HG03025 (cell line): ENCODE results near the gene CDK5RAP2.

Experiments
- ATAC-seq: cut with Tn5 transposase; IDR thresholded peaks from one replicate; pipeline ENCODE4 v1.9.1; 2021; ENCODE audit warnings: mild to moderate bottlenecking, moderate library complexity; ENCODE audit not compliant: unreplicated experiment, low FRiP score

Gene CDK5RAP2

DNA sequence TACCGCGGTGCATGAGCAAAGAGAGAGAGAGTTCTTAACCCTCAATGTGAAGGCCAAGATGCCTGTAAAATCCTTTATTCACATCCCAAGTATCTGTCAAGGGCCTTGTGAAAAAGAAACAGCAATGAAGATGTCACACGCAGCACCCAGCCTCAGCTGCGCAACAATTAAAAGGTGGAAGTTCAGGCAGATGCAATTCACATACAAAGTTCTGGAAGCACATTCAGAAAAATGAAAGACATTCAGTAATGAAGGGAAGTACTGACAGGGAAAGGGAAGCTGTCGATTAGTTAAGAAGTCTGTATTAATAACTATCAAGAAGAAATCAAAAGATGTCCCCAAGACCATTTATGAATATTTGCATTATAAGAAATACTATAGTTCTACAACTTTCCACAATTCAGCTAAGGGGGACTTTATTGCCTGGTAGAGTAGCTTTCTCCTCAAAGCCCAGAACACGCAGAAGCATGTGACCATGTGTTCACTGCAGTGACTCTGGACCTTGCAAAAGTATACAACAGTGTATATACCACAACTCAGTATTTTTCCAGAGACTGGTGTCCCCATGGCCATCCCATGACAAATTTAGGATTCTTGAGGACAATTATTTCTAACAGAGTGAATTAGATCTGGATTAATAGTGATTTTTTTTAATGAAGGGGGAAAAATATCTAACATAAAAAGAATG is 137.5 kb downstream of the CDK5RAP2 start:
- ATAC-seq, result no peak

DNA sequence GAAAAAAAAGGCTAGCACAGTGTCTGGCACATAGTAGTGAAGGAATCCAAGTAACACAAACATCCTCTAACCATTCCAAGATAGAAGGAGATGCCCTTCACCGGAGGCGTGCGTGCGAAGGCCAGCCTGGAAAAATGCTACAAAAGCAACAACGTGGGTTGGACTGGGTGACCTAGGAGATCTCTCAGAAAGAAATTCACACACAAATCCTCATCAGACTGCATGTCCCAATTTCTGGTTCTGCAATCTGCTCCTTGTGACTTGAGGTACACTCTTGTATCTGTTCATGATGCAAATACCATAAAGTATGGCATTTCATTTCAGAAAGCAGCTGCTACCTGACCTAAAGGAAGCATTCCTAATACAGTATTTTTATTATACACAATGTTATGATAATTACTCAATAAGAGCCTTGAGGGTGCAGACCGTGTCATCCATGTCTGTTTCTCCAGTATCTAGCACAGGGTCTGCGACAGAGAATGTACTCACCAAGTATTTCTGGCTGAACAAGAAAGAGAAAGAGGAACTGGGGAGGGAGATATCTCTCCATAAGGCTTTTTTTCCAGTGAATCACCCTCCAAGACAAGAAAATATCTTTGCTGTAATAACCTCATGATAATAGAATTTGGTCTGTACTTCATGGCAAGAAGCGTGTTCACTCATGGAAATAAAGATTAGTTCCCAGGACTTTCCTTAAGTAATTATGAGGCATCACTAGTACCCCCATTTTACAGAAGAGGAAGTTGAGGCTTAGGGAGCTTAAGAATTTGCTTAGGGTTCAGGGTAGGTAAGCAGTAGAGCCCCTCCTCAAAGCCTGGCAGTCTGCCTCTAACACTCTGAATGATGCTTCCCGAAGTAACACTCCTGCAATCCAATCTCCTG is 138.3 kb downstream of the CDK5RAP2 start:
- no peak for ATAC-seq

DNA sequence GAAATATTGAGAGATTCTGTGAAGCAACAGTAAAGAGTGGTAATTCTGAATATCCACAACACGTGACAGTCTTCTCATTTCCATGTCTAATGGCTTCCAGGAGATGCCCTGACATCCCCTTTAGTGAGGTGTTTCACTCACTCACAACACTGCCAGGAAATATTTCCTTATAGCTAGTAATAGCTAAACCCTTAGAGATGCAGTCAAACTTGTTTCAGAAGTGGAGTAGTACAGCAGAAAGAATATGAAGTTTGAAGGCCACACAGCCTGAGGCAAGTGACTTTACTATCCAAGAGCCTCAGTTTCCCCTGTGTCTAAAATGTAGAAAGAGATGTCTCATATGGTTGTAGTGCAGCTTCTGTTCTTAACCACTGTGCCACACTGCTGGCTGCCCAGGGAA is 139.2 kb downstream of the CDK5RAP2 start:
- ATAC-seq, result no peak

DNA sequence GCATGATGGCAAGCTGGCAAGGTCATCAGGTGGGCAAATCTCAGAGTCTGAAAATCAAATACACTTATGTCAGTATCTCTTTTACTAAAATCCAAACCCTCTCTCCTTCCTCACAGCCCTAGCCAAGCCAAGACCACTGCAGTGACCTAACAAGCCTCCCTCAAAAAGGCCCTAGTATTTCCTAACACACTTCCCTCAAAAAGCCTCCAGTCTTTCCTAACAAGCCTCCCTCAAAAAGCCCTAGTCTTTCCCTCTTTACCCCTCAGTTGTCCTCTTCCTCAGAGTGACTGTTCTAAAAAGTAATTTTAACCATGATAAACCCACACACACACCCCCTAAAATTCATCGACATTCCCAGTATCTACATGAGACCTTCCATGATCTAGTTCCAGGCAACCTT is 140.0 kb downstream of the CDK5RAP2 start:
- ATAC-seq, result no peak

DNA sequence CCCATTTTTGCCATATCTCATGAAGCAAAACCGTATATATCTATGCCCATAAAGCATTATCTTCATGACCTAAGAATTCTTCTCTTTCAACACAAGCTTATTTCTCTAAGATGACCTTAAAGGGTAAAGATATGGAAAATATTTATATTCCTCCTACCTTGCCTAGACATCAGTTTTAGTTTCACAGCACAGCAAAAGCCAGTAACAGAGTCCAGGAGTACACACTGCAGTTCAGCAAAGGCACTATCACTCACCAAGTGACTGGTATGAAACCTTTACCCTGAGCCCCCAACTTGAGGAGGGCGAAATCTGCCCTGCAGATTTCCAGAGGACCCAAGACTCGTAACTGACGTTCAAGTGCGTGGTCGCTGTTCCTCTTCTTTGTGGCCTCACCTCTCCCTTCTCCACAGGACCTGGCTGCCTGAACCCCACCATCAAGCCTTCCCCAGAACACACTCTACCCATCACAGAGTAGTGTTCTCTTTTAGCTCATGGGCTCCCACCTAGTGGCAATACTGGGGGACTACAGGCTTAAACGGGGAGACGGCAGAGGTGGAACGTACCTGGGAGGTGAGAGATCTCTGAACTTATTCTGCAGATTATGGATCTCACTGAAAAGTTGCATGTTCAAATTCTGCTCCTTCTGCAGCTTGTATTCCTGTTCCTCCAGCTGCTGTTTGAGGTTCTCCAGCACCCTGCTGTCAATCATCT is 141.0 kb downstream of the CDK5RAP2 start:
- ATAC-seq, result no peak

DNA sequence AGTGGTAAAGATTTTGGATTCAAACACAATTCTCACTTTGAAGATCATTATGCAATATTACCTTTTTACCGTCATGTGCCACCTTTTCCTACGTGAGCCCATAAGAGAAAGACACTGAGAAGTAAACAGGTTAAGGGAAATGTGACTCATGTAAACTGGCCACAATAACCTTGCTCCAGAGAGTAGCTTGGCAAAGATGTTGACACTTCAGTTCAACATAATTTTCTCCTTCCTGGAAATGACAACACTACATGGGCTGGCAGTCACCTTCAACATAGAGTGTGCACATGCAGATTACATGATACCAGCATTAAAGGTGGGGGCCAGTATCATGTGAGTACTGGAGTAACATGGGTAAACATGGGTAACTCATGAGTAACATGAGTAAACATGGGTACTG is 141.9 kb downstream of the CDK5RAP2 start:
- ATAC-seq, result no peak

DNA sequence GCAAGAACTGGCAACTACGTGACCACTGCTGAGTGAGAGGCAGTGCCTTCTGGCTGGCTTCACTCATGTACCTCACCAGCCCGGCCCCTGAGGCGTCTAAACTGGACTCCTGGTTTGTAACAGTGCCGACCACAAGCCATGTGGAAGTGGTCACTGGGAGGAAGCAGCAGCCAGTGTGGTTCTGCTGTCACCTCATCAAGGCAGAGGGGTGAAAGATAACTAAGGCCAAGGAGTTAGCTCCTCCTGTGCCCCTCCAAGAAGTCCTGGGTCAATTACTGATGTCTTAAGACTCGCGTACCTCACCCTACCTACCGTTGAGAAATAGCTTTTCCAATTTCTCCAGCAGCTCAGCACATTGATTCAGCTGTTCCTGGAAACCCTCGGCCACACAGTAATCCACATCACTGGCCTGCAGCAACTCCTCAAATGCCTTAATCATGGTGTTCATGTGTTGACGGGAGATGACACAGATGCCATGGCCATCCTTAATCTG is 142.9 kb downstream of the CDK5RAP2 start:
- no peak for ATAC-seq

DNA sequence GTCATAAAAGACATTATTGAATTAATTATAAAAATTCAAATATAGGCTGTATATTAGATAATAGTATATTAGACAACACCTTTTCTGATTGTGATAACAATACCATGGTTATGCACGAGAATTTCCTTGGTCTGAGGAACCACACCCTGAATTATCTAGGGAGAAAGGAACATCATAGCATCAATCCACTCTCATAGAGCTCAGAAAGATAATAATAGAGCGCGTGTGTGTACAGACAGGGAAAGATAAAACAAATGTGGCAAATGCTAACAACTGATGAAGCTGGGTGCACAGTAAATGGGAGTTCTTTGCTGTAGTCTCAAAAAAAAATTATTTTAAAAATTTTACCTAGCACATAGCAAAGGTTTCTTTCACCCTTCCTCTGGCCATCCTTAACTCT is 143.5 kb downstream of the CDK5RAP2 start:
- ATAC-seq, result no peak

DNA sequence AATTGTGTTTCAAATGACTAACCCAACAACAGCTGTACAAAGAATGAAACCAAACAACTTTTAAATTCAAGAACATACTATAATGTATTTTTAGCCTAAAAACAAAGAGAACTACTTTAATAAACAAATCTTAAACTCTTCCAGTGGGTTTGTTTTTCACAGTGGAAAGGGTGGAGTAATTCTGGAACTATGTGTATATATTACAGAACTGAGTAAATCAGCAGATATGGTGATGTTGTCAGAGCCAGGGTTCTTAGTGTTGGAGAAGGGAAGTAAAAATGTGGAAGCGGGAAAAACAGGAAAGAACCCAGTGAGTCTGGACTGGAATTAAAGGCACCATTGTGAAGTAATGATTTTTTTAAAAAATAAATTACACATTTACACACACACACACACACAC is 144.9 kb downstream of the CDK5RAP2 start:
- ATAC-seq, result no peak

DNA sequence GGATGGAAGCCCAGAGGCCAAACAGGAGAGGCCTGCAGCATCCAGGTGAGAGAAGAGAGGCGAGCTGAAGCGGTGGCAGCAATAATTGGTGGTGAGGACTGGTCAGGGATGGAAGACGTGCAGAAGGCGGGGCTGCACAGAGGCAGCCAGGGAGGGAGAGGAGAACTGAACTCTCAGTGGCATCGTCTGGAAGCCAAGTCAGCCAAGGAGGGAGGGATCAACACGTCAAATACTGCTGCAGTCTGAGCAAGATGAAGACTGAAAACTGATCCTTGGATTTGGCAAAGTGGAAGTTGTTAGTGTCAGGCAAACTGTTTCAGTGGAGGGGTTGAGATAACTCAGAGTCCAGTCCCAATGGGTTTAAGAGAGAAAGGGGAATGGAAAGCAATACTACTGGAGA is 145.4 kb downstream of the CDK5RAP2 start:
- no peak for ATAC-seq

DNA sequence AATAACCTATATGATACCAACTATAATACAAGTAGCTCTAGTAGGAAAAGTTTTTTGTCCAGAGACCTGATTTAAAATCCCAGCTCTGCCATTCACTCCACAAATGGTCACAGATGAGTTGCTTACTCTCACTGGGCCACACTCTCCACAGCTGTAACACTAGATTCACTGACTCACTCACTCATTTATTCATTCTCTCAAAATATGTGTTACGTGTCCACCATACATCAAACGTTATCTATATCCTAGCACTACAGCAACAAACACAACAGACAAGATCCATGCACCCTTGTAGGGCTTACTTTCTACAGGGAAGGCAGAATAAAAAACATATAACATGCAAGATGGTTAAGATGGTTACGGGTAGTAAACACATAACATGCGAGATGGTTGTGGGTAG is 146.3 kb downstream of the CDK5RAP2 start:
- ATAC-seq, result no peak

DNA sequence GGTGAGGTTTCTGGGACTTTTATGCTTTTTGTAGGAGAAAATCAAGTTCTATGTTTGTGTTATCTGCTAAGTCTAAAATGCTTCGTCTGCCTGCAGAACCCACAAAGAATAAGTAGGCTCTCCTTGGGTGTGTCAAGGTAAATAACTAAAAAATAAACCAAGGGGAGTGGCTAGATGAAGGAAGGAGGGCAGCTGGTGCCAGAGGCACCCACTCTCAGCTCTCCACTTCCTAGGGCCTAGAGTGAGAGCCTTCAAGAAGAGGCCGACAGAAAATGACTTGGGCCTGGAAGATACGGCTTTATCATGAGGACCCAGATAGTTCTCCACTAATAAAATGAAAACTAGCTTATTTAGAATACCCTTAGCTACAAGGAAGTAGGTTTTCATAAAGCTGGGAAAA is 147.4 kb downstream of the CDK5RAP2 start:
- ATAC-seq, result no peak

DNA sequence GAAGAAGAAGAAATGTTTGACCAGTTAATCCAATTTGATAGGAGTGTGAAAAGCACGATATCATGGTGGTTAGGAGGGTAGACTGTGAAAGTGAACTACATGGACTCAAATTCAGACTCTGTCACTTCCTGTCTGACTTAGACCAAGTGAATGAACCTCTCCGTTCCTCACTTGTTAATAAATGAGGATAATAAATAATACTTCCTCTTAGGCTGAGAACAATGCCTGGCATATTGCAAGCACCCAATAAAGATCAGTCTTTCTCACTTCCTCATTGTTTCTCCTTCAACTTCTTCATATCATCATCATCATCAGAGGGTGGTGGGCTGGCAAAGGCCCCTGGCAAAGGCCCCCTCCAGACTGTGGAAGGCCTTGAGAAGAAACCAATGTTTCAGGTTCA is 148.7 kb downstream of the CDK5RAP2 start:
- no peak for ATAC-seq

DNA sequence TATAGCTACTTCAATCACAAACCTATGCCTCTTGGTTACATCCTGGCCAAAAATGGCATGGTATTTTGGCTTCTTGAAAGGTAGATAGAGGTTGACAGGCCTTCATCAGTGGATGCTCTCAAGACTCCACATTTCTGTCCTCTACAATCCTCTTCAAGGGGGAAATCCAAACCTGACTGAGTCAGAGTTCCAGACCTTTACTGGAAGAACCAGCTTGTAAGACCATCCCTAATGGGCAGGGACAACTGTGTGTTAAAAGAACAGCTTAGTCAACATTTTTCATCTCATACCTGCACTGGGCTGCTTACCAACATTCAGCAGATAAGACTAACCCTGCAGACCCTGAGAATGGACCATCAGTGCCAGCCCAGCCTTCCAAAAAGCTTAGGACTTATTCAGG is 155.7 kb downstream of the CDK5RAP2 start:
- no peak for ATAC-seq

DNA sequence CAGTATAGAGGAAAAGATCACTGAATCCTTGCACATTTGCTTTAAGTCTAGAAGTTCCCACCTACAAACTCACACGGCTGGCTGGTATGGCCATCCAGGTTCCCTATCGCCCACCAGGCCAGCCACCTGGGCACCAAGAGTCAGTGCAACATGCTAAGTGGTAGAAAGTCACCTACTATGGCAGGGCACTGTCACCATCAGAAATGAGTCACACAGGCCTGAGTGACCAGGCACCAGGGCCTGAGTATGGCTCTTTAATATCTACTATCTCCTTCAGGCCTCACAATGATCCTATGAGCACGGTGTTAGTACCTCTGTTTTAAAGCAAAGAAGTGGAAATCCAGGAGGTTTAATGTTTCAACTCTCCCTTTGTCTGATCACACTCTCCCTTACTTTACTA is 156.2 kb downstream of the CDK5RAP2 start:
- ATAC-seq, result no peak

DNA sequence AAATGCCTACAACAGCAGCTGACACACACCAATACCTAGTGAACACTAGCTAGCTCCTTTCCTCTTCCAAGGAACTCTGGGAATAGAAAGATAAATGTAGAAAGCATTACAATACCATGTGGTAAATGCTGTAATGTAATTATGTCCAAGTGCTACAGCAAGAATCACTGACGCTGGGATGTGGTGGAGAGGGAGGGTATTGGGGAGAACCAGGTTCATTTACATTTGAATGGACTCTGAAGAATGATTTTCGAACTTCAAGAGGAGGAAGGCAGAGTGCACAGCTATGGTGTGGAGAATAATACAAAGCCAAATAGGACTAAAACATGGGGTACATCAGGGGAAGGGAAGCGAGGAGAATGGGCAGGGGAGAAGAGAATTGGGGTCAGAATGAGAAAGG is 158.0 kb downstream of the CDK5RAP2 start:
- ATAC-seq, result no peak

DNA sequence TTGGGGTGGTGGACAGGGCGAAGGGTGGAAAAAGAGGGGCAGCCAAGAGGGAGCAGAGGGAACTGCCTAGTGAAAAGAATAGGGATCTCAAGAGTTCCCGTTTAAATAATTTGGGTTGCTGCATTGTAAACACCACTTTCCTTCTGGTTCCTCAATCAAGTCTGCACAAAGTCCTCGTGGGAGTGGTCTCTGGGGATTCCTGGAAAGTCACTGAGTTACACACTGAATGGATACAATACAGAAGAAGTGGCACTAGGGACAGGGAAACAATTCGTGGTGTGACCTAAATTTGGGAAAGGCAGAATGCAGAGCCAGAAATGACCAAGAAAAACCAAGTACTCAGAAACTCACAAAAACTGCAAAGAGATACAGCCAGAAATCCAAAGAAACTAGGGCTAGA is 161.7 kb downstream of the CDK5RAP2 start:
- no peak for ATAC-seq

DNA sequence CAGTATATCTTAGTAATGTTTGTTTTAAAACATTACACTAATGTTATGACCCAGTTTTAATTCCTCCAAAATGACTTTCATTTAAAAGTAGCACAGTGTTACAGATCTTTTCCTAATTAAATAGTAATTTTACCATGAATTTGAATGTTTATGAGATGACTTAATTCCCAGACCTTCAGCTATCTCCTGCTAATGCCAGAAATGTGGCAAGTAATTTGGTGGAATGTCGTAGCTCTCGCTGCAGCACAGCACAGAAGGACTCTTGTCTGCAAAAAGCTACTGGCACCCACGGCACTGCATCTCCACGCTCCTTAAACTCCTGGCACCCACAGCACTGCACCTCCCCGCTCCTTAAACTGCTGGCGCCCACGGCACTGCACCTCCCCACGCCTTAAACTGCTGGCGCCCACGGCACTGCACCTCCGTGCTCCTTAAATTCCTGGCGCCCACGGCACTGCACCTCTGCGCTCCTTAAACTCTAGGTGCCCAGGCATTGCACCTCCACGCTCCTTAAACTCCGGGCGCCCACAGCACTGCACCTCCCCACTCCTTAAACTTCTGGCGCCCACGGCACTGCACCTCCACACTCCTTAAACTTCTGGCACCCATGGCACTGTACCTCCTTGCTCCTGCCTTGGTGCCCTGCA is 163.1 kb downstream of the CDK5RAP2 start:
- no peak for ATAC-seq

DNA sequence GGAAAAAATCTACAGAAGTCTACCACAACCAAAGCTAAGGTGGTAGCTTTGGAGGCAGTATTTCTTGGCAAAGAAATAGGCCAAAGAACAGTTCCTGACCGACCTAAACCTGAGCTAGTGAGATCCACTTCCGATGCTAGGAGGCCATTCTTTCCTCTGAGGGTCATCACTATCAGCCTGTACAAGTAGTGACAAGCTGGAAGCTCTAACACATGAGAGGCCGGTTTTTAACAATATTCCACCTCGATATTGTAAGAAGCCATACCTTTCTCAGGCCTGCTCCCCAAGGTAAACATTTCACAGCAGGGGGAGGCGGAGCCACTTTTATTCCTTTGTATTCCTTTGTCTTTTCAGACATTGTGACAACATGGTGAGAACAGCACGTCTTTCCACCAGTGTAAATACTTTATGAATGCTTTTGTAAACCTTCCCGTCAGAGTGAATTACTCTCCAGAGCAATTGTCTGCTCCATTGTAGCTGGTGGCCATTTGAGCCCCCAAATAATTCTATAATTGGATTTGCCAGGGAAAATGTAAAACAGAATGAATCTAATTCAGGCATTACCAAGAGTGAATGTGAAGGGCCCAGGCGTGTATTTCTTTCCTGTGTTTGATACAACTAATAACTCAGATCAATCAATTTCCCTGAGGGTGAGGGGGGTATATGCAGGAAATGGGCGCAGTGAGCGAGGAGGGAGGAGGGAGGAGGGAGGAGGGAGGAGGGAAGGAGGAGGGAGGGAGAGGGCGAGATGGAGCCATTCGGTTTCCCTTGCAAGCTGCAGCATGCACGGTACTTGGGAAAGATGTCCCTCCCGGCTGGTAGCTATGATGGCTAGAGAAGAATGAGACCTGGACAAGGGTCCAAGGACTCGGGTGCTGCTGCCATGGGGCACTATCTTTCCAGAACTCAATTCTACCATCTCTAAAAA is 166.6 kb downstream of the CDK5RAP2 start:
- ATAC-seq, result no peak
